ENCODE measurements around the gene AHCYL2.
A peak's percentile ranks its signal among the peaks of the same experiment; 100 is the strongest.
"Not testable (repeated sequence)": the region's sequence is repeated elsewhere in the genome, so short reads cannot be mapped to it uniquely, and the experiment has no call there.

The AHCYL2 gene

DNA sequence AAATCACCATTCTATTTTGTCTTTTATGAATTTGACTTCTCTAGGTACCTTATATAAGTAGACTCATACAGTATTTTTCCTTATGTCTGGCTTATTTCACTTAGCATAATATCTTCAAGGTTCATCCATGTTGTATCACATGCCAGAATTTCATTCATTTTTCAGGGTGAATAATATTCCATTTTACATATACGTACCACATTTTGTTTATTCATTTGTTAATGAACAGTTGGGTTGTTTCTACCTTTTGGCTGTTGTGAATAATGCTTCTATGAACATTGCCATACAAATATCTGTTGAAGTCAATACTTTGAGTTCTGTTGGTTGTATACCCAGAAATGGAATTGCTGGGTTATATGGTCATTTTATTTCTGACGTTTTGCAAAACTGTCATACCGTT is 20.7 kb downstream of the AHCYL2 start:
- no peak for DNase-seq

DNA sequence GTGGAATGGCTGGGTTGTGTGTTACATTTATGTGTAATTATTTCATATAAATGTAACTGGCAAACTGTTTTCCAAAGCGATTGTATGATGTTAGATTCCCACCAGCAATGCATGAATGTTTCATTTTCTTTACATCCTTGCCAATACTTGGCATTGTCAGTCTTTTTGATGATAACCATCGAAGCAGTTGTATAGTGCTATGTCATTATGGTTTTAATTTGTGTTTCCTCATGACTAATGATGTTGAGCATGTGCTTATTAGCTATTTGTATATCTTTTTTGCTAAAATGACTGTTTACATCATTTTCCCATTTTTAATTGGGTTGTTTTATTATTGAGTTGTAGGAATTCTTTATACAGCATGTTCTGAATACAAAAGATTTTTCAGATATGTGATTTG is 22.3 kb downstream of the AHCYL2 start:
- no peak for DNase-seq

GRCh38 chr7:129252128-129252527 is 27.3 kb downstream of the AHCYL2 start:
- peak; percentile 92 for DNase-seq

GRCh38 chr7:129252603-129253002 is 27.8 kb downstream of the AHCYL2 start:
- DNase-seq = not testable (repeated sequence)

DNA sequence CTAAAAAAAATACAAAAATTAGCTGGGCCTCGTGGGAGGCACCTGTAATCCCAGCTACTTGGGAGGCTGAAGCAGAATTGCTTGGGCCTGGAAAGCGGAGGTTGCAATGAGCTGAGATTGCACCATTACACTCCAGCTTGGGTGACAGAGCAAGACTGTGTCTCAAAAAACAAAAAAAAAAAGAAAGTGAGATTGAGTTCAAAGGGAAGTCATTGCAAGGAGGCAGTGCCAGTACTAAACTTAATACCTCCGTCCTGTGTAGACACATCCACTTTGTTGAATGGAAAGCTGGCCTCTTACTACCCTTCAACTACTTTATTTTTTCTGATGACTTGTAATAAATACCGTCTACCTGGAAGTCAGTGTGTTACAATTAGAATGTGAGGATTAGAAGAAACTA is 31.0 kb downstream of the AHCYL2 start:
- DNase-seq = no peak

DNA sequence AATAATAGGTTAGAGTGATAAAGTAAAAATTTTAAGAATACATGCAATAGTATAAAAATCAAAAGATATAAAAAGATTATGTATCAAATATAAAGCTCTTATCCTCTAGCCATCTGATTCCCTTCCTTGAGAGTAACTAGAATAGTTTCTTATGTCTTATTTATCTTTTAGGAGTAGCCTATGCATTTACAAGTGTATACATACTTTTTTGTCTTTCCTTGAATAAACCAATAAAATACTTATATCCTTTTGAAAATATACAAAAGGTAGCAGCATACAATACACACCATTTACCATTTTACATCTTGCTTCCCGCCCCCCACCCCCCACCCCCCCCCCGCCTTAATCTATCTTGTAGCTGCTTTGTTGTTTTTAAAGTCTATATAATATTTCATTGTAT is 31.4 kb downstream of the AHCYL2 start:
- no peak for DNase-seq

- DNase-seq = no peak
Observed at GRCh38 chr7:129257168-129257567, 32.3 kb downstream of the AHCYL2 start.

- DNase-seq = no peak
Observed at GRCh38 chr7:129258649-129259389, 34.0 kb downstream of the AHCYL2 start.

DNA sequence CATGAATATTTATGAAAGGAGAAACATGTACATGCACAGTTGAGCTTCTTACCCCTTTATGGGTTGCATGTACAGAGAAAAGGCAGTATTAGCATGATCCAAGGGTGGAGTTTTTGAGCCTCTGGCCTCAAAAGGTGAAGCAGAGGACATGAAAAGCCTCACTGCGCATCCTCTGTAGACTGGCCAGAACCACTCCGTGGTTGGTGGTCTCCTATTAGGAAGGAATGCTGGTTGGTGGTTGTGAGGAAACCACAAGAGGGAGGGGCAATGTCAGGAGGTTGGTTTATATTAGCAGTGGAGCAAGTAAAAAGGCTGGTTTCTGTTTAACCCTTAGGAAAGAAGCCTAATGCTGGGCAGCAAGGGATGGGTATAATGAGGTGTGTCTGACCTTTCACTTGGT is 37.5 kb downstream of the AHCYL2 start:
- no peak for DNase-seq

DNA sequence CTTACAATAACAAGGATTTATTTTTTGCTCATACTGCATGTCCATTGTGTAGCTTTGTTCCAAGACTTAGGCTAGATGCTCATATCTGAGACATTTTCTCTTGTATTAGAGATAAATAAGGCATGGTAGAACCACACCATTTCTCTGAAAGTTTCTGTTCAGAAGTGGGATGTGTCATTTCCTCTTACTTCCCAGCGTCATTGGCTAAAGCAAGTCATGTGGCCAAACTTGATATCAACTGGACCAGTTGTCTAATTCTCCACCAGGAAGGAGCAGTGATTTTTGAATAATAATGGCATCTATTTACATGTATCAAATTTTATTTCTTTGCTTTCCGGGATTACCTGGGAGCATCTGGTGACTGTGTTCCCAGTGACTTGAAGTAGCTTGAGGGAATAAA is 38.3 kb downstream of the AHCYL2 start:
- DNase-seq = no peak

- DNase-seq = no peak
Observed at GRCh38 chr7:129264534-129264933, 39.7 kb downstream of the AHCYL2 start.

DNA sequence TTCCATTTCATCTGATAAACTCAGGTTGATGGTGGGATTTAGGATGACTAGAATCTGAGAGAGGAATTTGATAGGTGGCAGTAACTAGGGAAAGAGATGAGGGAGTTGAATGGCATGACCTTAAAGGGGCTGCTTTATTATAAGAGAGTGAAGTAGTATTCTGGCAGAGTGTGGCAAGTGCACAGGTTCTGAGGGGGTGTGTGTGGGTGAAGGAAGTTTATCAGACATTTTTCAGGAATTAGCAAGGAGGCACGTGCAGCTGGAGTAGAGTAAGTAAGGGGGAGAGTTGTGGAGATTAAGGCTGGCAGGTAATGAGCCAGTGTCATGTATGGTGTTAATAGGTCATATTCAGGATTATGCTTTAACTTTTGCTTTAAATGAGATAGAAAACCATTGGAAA is 40.5 kb downstream of the AHCYL2 start:
- no peak for DNase-seq

GRCh38 chr7:129266181-129266580 is 41.4 kb downstream of the AHCYL2 start:
- DNase-seq = no peak

GRCh38 chr7:129270077-129270476 is 45.2 kb downstream of the AHCYL2 start:
- DNase-seq = no peak

- DNase-seq = no peak
Observed at GRCh38 chr7:129271500-129272355, 46.9 kb downstream of the AHCYL2 start.

DNA sequence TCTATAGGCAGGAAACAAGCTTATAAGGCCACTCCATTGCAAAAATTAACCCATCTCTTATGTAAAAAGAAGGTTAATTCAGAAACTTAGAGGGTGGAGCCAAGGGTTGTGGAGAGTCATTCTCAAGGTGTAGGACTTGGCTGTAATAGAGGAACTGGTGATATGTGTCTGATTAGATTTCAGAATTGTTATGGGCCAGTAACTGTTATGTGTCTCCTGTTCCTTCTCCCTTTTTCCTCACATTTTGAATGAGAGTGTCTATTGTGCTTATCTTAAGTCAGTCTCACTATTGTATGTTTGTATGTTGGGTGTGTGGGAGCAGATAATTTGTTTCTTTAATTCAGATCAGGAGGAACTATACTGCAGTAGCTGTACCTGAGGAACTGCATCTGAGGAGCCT is 49.1 kb downstream of the AHCYL2 start:
- no peak for DNase-seq

DNA sequence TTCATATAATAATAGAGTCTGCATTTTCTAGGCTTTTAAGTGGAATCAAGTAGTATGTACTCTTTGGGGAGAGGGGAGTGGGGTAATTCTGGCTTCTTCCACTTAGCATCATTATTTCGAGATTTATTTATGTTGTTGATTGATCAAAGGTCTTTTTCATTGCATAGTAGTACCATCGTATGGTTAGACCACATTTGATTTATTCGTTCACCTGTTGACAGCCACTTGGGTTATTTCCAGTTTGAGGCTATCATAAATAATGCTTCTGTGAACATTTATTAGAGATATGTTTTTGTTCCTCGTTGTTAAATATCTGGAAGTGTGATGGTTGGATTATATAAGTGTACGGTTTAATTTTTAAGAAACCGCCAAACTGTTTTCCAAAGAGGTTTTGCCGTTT is 52.8 kb downstream of the AHCYL2 start:
- no peak for DNase-seq

DNA sequence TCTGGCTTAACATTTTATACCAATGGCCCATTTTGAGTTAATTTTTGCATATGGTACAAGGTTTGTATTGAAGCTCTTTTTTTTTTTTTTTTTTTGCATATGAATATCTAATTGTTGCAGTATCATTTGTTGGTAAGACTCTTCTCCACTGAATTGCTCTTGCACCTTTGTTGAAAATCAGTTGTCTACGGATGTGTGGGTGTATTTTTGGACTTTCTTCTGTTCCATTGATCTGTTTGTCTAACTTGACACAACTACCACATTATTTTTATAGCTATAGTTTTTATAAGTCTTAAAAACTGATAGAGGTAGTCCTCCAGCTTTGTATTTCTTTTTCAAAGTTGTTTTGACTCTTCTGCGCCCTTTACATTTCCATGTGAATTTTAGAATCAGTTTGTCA is 53.9 kb downstream of the AHCYL2 start:
- DNase-seq = no peak

DNA sequence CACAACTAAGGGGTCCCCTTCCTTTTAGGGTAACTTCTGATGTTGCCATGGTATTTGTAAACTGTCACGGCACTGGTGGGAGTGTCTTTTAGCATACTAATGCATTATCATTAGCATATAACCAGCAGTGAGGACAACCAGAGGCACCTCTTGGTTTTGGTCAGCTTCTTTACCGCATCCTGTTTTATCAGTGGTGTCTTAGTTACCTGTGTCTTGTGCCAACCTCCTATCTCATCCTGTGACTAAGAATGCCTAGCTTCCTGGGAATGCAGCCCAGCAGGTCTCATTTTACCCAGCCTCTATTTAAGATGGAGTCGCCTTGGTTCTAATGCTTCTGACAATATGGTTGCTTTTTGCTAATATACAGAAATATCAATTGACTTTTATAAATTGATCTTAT is 54.9 kb downstream of the AHCYL2 start:
- no peak for DNase-seq

DNA sequence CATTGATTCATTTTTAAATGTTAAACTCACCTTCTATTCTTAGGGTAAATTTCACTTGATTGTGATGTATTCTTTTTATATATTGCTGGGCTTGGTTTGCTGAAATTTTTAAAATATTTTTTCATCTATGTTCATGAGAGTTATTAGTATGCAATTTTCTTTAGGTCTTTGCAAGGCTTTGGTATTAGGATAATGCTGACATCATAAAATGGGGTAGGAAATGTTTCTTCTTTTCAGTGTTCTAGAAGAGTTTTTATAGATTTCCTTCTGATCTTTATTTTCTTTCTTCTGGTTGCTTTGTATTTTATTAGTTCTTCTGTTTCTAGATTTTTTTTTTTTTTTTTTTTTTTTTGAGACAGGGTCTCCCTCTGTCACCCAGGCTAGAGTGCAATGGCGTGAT is 56.3 kb downstream of the AHCYL2 start:
- no peak for DNase-seq

GRCh38 chr7:129282865-129283264 is 58.0 kb downstream of the AHCYL2 start:
- no peak for DNase-seq

DNA sequence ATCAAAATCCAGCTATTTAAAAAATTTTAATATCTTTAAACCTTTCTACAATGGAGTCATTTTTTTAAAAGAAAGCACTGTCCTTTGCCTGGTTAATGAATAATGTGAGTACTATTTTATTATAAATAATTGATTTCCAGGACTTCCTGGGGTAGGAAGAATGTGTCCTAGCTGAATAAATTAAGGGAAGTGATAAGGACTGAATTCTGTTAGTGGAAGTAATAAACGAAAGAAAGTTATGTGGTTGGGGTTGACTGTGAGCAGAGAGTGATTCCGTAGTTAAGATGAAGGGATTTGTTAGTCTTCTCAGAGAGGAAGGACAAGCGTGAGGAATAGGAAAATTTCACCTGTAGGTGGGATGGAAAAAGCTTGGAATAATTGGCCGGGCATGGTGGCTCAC is 59.1 kb downstream of the AHCYL2 start:
- no peak for DNase-seq

DNA sequence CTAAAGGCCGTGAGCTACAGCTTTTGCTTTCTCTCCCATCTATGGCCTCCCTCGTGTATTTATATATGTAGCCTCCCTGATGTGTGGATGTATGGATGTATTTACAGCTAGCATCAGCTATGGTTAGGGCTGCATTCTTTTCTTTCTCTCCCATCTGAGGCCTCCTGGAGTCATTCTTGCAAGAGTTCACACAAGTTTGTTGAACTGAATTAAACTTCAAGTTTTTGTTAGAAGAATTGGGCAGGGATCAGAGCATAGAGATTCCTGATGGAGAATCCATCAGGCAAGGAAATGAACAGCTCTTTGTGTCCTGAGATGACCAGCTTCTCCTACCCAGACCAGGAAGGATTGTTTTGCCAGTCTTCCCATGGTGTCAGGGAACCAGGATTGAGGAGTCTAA is 60.3 kb downstream of the AHCYL2 start:
- DNase-seq = no peak

GRCh38 chr7:129292861-129293260 is 68.0 kb downstream of the AHCYL2 start:
- no peak for DNase-seq

- DNase-seq = no peak
Observed at GRCh38 chr7:129295015-129295423, 70.2 kb downstream of the AHCYL2 start.
